Epithelial cell of proximal tubule (primary cell): ENCODE measurements around the gene TFEB. TPM values are rescaled to one million over a fixed set of nuclear protein-coding genes. Genes with fewer than 3 reads are reported as not detected.
A peak's percentile ranks its signal among the peaks of the same experiment; 100 is the strongest.

ENCODE experiments used
- DNase-seq: peaks from one replicate; pipeline ENCODE4 v3.0.0-alpha.2; 2011; ENCODE audit warnings: low read depth
- H3K4me3 ChIP-seq: 2 replicates; pipeline ENCODE4 v1.5.1; 2011; ENCODE audit warnings: low read depth, mild to moderate bottlenecking, low read length
- total RNA-seq: library from RNA; depleted of rRNA; stranded (reverse); fragments of >200 nt; gene quantifications from 2 replicates; pipeline ENCODE4 v1.2.3, GENCODE V29; 2015
- TF ChIP-seq, protein P1 (sequence below): conservative IDR thresholded peaks from 2 replicates; pipeline ENCODE4 v1.5.1; 2012; ENCODE audit warnings: low read depth, mild to moderate bottlenecking, low read length

TFEB gene
- total RNA-seq, 1 donor from 2014 or later, result 3.3 TPM

DNA sequence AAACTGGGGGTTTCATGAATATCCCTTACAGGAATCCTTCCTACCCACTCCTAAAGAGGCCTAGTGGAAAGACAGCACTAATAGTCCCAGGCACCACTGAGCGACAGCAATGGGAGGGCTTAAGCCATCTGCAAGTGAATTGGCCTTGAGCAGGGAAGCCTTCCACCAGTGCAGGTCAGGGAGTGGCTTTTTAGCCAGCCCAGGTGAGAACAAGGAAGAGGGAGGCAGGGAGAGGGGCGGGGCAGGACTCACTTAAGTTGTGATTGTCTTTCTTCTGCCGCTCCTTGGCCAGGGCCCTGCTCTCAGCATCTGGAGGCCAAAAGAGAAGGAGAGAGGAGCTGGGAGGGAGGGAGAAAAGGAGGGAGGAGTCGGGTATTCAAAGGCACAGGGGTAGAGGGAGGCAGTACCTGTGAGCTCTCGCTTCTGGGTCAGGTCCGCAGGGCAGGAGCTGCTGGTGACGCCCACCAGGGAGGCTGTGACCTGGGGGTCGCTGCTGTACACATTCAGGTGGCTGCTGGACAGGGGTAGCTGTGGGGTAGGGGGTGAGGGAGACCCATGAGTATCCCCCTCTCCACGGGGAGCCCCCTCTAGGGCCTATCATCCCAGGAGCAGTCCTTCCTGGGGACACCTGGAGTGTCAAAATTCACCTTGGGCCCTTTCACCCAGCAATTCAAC, 47.8 kb downstream of the TFEB start:
- TF ChIP-seq, protein P1, sequence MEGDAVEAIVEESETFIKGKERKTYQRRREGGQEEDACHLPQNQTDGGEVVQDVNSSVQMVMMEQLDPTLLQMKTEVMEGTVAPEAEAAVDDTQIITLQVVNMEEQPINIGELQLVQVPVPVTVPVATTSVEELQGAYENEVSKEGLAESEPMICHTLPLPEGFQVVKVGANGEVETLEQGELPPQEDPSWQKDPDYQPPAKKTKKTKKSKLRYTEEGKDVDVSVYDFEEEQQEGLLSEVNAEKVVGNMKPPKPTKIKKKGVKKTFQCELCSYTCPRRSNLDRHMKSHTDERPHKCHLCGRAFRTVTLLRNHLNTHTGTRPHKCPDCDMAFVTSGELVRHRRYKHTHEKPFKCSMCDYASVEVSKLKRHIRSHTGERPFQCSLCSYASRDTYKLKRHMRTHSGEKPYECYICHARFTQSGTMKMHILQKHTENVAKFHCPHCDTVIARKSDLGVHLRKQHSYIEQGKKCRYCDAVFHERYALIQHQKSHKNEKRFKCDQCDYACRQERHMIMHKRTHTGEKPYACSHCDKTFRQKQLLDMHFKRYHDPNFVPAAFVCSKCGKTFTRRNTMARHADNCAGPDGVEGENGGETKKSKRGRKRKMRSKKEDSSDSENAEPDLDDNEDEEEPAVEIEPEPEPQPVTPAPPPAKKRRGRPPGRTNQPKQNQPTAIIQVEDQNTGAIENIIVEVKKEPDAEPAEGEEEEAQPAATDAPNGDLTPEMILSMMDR, result no peak
- H3K4me3 ChIP-seq, result no peak overlapping the region
- DNase-seq, result no peak

DNA sequence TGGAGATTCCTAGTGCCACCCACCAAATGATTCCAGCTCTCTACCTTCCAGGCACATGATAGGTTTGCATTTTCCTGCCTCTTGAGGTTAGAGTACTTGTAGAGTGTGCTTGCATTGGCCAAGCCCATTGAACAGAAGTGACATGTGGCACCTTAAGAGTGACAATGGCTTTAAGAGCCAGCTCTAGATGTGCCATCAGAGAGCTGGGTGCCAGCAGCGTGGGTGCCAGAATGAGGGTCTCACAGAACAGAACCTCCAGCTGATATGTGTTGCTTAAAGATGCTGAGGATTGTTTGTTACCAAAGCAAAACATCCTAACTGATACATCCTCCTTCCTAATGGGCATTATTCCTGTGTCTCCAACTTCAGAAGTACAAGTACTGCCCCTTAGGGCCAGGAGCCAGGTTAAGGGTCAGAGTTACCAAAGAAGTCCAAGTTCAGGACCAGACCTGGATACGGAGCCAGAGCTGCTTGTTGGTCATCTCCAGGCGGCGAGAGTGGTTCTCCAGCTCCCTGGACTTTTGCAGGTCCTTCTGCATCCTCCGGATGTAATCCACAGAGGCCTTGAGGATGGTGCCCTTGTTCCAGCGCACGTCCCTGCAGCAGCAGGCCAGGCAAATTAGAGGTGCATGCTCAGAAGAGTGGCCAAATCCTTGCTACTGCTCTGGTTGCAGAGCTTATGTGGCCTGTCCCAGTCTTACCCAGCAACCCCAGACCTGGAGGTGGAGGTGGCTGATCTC, 49.6 kb downstream of the TFEB start:
- DNase-seq, result no peak
- TF ChIP-seq, protein P1, result no peak
- no peak overlapping the region for H3K4me3 ChIP-seq

GRCh38 chr6:41684311-41685180, 50.9 kb downstream of the TFEB start:
- H3K4me3 ChIP-seq, result no peak overlapping the region
- no peak for DNase-seq
- TF ChIP-seq, protein P1, result no peak

- H3K4me3 ChIP-seq, result peak overlapping the region; percentile 45
- no peak for DNase-seq
- TF ChIP-seq, protein P1, result peak; percentile 80
Observed at GRCh38 chr6:41683523-41684310, 51.7 kb downstream of the TFEB start.

GRCh38 chr6:41683273-41683522, 52.2 kb downstream of the TFEB start:
- peak overlapping the region; percentile 45 for H3K4me3 ChIP-seq
- no peak for DNase-seq
- TF ChIP-seq, protein P1, result no peak

GRCh38 chr6:41682497-41683272, 52.7 kb downstream of the TFEB start:
- DNase-seq, result no peak
- TF ChIP-seq, protein P1, result no peak
- peak overlapping the region; percentile 45 for H3K4me3 ChIP-seq
